ENCODE data around the gene CCND1.
A peak's percentile ranks its signal among the peaks of the same experiment; 100 is the strongest.

The CCND1 gene

DNA sequence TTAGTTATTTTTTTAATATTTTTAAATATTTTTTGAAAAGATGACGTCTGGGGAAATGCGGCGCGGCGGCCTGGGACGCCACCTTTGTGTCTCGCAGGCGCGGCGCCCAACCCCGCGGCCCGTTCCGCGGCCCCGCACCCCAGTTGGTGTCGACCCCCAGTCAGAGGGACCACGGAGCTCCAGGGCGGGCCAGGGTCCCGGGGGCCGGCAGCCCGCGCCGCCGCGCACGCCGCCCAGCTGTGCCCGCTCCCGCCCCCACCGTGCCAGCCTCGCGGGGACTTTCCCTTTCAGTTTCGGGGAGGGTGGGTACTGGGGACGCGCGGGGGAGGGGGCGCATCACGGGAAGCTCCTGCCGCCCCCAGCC, 1.6 kb downstream of the CCND1 start:
- DNase-seq = peak; percentile 80

DNA sequence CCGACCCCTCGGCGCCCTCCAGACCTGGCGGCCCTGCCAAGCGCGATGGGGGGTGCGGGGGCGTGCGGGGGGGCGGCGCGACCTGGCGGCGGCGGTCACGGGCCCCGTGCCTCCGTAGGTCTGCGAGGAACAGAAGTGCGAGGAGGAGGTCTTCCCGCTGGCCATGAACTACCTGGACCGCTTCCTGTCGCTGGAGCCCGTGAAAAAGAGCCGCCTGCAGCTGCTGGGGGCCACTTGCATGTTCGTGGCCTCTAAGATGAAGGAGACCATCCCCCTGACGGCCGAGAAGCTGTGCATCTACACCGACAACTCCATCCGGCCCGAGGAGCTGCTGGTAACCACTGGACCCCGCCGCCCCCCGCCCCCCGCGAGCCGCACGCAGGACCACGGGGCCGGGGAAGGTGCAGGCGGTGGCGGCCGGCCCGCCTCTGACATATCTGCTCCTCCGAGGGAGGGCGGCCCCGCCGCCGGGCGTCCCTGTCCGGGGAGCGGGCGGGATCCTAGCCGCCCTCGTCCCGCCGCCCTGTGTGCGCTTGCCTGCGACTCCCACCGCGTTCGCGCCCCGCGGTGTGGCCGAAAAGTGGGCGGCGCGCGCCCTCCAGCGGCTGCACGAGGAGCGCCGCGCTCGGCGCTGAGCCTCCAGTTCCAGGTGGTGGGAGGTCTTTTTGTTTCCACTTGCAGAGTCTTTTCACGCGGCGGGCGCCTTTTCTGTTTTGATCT, 2.1 kb downstream of the CCND1 start:
- DNase-seq = peak; percentile 92

DNA sequence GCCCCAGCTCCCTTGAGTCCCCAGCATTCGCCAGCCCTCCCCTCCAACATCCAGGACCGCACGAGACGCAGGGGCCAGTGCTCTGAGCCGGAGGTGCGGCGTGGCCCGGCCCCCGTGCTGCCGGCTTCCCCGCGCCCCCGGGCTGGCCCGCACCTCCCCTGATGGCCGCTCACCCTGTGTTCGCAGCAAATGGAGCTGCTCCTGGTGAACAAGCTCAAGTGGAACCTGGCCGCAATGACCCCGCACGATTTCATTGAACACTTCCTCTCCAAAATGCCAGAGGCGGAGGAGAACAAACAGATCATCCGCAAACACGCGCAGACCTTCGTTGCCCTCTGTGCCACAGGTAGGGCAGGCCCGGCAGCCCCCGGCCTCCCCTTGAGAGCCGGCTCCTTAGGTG, 2.7 kb downstream of the CCND1 start:
- no peak for DNase-seq

GRCh38 chr11:69644071-69644961, 3.4 kb downstream of the CCND1 start:
- DNase-seq = no peak

- DNase-seq = no peak
Observed at GRCh38 chr11:69644962-69645675, 4.2 kb downstream of the CCND1 start.

- no peak for DNase-seq
Observed at GRCh38 chr11:69645801-69646492, 5.0 kb downstream of the CCND1 start.

- no peak for DNase-seq
Observed at GRCh38 chr11:69646493-69647389, 5.8 kb downstream of the CCND1 start.

DNA sequence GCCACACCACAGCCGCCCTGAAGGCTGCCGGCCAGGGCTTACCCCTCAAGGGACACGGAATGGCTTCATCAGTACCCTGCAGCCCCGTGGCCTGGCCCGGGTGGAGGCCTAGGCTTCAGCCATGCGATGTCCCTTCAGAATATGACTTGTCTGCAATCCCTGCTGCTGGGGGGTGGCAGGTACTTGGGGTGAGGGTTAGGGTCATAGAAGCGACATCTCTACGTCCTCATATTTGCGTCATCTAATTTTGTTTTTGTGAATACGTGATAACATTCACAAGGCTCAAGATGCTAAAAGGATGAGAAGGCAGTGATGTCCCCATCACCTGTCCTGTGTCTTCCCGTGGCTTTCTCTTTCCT, 6.4 kb downstream of the CCND1 start:
- DNase-seq = no peak

DNA sequence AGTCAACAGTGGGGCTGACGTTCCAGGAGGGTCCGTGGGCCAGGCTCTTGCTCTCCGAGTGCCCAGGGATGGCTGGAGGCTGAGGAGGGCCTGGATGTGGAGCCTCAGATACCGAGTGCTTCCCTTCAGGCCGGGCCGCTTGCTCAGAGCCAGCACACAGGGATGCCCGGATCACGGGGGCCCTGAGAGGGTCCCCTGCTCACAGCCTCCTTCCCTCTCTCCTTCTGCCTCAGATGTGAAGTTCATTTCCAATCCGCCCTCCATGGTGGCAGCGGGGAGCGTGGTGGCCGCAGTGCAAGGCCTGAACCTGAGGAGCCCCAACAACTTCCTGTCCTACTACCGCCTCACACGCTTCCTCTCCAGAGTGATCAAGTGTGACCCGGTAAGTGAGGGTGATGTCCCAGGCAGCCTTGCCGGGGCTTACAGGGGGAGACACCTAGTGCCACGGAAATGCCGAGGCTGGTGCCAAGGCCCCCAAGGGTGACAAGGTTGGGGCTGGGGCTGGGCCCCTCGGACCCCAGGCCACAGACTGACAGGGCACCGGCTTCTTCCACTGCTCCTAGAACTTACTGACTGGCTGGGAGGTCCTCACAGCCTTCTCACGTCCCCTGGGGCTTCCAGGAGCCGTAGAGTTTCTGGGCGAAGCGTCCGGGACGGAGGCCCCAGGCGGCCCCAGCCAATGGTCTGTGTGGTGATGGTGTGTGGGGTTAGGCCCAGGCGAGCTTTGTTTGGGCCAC, 7.0 kb downstream of the CCND1 start:
- no peak for DNase-seq

DNA sequence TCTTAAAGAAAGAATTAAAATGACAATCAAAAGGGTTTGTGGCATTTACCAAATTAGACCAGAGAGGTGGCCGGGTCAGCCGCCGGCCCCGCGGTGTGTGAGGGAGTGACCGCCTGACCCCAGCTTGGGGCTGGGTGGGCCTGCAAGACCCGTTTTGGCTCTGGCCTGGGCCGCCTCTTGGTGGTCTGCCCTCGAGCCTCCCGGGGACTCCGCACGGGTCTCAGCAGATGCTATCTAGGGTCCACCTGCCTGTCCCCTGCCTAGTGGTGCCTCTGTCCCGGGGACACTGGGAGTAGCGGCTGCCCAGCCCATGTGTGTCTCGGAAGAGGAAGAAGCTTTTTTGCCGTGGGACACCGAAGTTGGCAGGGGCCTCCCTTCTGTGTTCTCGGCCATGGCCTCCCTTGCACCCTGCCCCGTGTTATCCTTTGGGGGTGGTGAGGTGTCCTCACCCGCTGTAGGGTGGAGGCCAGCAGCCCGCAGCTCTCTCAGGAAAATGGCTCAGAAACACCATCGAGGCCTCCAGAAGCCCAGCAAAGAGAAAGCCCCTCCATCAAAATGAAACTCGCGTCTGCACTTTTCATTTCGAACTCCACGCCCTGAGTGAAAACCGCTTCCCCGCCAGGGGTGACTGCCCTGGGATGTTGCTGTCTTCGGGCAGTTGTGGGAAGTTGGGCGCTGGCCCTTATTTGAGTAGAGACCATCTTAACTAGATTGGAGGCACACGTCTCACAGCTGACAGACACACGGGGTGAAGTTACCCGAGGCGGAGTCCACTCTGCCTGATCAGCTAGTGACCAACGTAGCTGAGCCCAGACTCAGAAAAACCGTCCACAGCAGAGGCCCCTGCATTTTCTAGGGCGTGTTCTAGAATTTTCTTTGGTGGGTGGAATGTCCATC, 8.0 kb downstream of the CCND1 start:
- DNase-seq = no peak

GRCh38 chr11:69649576-69649900, 8.6 kb downstream of the CCND1 start:
- no peak for DNase-seq

DNA sequence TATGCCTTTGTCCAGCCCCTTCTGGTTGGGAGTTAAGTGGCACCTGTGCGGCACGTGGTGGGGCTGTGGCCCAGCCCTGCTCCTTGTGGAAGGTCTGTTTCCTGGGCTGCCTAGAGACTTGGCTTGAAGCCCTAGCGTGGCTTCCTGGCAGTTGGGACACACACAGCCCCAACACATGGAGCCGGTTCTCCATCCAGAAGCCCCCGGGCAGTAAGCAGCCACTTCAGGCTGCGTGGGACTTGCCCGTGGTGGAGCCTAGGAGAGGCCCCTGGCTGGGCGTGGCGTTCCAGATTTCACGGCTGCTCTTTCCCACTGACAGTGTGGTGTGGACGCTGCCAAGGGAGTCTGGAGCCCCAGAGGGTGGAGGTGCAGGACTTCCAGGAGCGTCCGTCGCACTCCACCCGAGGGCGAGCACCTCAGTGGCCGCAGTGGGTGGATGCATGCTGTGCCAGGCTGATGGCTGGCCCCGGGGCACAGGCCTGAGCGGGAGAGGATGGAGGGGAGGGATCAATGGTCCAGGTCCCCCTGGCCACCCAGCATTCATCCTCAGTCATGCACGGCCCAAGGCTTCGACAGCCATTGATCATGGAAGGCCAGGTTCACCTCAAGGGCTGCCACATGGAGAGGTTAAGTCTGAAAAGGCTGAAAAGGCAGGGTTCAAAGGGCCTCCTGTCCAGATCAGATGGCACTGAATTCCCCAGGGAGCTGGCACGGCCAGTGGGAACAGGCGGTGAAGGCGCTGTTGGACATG, 9.3 kb downstream of the CCND1 start:
- DNase-seq = no peak

DNA sequence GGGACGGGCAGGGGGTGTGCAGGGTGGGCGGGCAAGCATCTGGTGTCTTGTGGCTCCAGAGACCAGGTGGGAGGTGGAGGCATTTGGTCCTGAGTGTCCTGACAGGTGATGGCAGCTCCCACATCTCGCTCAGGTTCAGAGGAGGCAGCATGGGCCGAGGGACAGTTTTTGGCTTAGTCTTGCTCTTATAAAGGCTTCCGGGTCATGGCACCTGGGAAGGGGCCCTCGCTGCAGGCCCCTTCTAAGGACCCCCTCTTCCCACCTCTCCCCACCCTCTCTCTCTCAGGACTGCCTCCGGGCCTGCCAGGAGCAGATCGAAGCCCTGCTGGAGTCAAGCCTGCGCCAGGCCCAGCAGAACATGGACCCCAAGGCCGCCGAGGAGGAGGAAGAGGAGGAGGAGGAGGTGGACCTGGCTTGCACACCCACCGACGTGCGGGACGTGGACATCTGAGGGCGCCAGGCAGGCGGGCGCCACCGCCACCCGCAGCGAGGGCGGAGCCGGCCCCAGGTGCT, 9.9 kb downstream of the CCND1 start:
- no peak for DNase-seq

DNA sequence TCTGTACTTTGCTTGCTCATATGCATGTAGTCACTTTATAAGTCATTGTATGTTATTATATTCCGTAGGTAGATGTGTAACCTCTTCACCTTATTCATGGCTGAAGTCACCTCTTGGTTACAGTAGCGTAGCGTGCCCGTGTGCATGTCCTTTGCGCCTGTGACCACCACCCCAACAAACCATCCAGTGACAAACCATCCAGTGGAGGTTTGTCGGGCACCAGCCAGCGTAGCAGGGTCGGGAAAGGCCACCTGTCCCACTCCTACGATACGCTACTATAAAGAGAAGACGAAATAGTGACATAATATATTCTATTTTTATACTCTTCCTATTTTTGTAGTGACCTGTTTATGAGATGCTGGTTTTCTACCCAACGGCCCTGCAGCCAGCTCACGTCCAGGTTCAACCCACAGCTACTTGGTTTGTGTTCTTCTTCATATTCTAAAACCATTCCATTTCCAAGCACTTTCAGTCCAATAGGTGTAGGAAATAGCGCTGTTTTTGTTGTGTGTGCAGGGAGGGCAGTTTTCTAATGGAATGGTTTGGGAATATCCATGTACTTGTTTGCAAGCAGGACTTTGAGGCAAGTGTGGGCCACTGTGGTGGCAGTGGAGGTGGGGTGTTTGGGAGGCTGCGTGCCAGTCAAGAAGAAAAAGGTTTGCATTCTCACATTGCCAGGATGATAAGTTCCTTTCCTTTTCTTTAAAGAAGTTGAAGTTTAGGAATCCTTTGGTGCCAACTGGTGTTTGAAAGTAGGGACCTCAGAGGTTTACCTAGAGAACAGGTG, 11.1 kb downstream of the CCND1 start:
- no peak for DNase-seq

- DNase-seq = no peak
Observed at GRCh38 chr11:69652999-69653398, 12.0 kb downstream of the CCND1 start.

DNA sequence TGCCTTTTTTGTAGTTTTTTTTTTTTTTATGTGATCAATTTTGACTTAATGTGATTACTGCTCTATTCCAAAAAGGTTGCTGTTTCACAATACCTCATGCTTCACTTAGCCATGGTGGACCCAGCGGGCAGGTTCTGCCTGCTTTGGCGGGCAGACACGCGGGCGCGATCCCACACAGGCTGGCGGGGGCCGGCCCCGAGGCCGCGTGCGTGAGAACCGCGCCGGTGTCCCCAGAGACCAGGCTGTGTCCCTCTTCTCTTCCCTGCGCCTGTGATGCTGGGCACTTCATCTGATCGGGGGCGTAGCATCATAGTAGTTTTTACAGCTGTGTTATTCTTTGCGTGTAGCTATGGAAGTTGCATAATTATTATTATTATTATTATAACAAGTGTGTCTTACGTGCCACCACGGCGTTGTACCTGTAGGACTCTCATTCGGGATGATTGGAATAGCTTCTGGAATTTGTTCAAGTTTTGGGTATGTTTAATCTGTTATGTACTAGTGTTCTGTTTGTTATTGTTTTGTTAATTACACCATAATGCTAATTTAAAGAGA, 12.5 kb downstream of the CCND1 start:
- DNase-seq = no peak

DNA sequence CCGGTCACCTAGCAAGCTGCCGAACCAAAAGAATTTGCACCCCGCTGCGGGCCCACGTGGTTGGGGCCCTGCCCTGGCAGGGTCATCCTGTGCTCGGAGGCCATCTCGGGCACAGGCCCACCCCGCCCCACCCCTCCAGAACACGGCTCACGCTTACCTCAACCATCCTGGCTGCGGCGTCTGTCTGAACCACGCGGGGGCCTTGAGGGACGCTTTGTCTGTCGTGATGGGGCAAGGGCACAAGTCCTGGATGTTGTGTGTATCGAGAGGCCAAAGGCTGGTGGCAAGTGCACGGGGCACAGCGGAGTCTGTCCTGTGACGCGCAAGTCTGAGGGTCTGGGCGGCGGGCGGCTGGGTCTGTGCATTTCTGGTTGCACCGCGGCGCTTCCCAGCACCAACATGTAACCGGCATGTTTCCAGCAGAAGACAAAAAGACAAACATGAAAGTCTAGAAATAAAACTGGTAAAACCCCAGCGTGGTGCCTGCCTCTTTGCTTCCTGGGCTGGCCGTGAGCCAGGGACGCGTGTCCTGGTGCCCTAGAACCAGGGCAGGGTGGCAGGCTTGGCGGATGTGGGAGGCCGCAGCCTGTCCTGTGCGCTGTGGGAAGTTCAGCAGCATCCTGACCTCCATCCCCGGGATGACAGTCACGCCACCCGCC, 13.2 kb downstream of the CCND1 start:
- no peak for DNase-seq
